MCF 10A (cell line): ENCODE measurements around the gene RAPGEF3. TPM values are rescaled to one million over a fixed set of nuclear protein-coding genes. Genes with fewer than 3 reads are reported as not detected.

ENCODE experiments used
- BruUV-seq: library from RNA; stranded (reverse); fragments of 400-500 nt; replicated peaks from 2 replicates; lab custom pipeline; 2021; lab: Mats Ljungman, UMichigan
- CTCF ChIA-PET: fragments of 300-600 bp; sonication (Branson Sonifier 250); formaldehyde crosslinking; extraction: SDS; loops from one replicate; lab custom pipeline; 2021; ENCODE audit warnings: antibody characterized with exemption, inconsistent platforms; lab: Yijun Ruan, JAX
- POLR2A ChIA-PET: fragments of 300-600, 350-650 bp; sonication (Branson Sonifier 250); formaldehyde crosslinking; extraction: SDS; loops from one replicate; lab custom pipeline; 2020; ENCODE audit warnings: antibody characterized with exemption, inconsistent platforms; lab: Yijun Ruan, JAX
- DNase-seq: peaks from one replicate; pipeline ENCODE4 v3.0.0-alpha.2; 2018; ENCODE audit not compliant: unreplicated experiment
- H3K27ac Mint-ChIP-seq: one replicate; pipeline ENCODE4 v1.8.0; 2022; ENCODE audit warnings: mild to moderate bottlenecking, low read depth, mixed read lengths; ENCODE audit not compliant: unreplicated experiment
- H3K27me3 Mint-ChIP-seq: one replicate; pipeline ENCODE4 v1.8.0; 2022; ENCODE audit warnings: mixed read lengths; ENCODE audit not compliant: insufficient read depth, unreplicated experiment
- H3K36me3 Mint-ChIP-seq: one replicate; pipeline ENCODE4 v1.8.0; 2022; ENCODE audit warnings: mild to moderate bottlenecking, moderate library complexity, mixed read lengths; ENCODE audit not compliant: insufficient read depth, unreplicated experiment
- H3K4me1 Mint-ChIP-seq: one replicate; pipeline ENCODE4 v1.8.0; 2022; ENCODE audit warnings: mixed read lengths; ENCODE audit not compliant: insufficient read depth, unreplicated experiment
- H3K4me3 Mint-ChIP-seq: one replicate; pipeline ENCODE4 v1.8.0; 2022; ENCODE audit warnings: mild to moderate bottlenecking, moderate library complexity, mixed read lengths; ENCODE audit not compliant: unreplicated experiment
- H3K9me3 Mint-ChIP-seq: one replicate; pipeline ENCODE4 v1.8.0; 2022; ENCODE audit warnings: mixed read lengths; ENCODE audit not compliant: unreplicated experiment
- CTCF ChIP-seq: fragments of 200-600 bp; IDR thresholded peaks from one replicate; pipeline ENCODE4 v1.8.0; 2022; ENCODE audit warnings: antibody characterized with exemption, mild to moderate bottlenecking; ENCODE audit not compliant: unreplicated experiment
- intact Hi-C: fragments of 100-400 bp; cut with micrococcal nuclease; formaldehyde crosslinking; loops from 2 replicates; pipeline ENCODE4 v1.14.1; 2022
- total RNA-seq: library from RNA; stranded (reverse); gene quantifications from 2 replicates; pipeline ENCODE4 v1.2.3, GENCODE V29; 2022

The RAPGEF3 gene
- total RNA-seq, 1 experiment from 2014 or later: 1.4 TPM

GRCh38 chr12:47758584-47758833, 171 bp downstream of the RAPGEF3 start:
- intact Hi-C loops: no loop called here
- no peaks in the 10 kb centered on the region for H3K27me3 Mint-ChIP-seq
- peak overlapping the region; percentile 35 for H3K27ac Mint-ChIP-seq
- peak overlapping the region; percentile 74 for H3K4me3 Mint-ChIP-seq
- no peaks in the 10 kb centered on the region for H3K9me3 Mint-ChIP-seq
- ChIA-PET CTCF (interaction anchor here (0.6 to 14.4 kb wide), 11 partner anchors 11 to 1117 kb away, joined by 3 to 262 read pairs (median 4); partner anchors contain the start of gene SLC48A1), POLR2A (interaction anchor here (0.6 to 2.8 kb wide), 6 partner anchors 10 to 107 kb away, joined by 3 to 13 read pairs (median 4); partner anchors contain the start of gene RPAP3)
- H3K4me1 Mint-ChIP-seq: peaks cover 18% of the 10 kb centered on the region
- no TSS peak for BruUV-seq
- no peak for DNase-seq
- no peak for TF ChIP-seq CTCF
- H3K36me3 Mint-ChIP-seq: peaks cover 6% of the 10 kb centered on the region

- no peaks in the 10 kb centered on the region for H3K9me3 Mint-ChIP-seq
- H3K4me1 Mint-ChIP-seq: peaks cover 21% of the 10 kb centered on the region
- H3K36me3 Mint-ChIP-seq: peaks cover 6% of the 10 kb centered on the region
- no peaks in the 10 kb centered on the region for H3K27me3 Mint-ChIP-seq
- no peak overlapping the region for H3K27ac Mint-ChIP-seq
- intact Hi-C loops: no loop called here
- TF ChIP-seq CTCF: no peak
- ChIA-PET CTCF (interaction anchor here (0.6 to 14.4 kb wide), 13 partner anchors 11 to 1116 kb away, joined by 3 to 262 read pairs (median 4); partner anchors contain the start of gene SLC48A1), POLR2A (interaction anchor here (0.6 to 2.8 kb wide), 6 partner anchors 11 to 108 kb away, joined by 3 to 13 read pairs (median 4); no protein-coding TSS in a partner anchor)
- DNase-seq: no peak
- H3K4me3 Mint-ChIP-seq: peak overlapping the region; percentile 74
- no TSS peak for BruUV-seq
Observed at GRCh38 chr12:47757840-47758583, 668 bp downstream of the RAPGEF3 start.

GRCh38 chr12:47757364-47757839, 1.3 kb downstream of the RAPGEF3 start:
- no peak for TF ChIP-seq CTCF
- ChIA-PET POLR2A (interaction anchor here (1.0 to 1.6 kb wide), 3 partner anchors 13 to 71 kb away, joined by 3 to 5 read pairs (median 4); no protein-coding TSS in a partner anchor), CTCF (interaction anchor here (0.8 to 14.4 kb wide), 7 partner anchors 12 to 30 kb away, joined by 3 to 262 read pairs (median 6); partner anchors contain the start of gene SLC48A1)
- Mint-ChIP-seq H3K4me3 (no peak overlapping the region), H3K27me3 (no peaks in the 10 kb centered on the region), H3K9me3 (no peaks in the 10 kb centered on the region), H3K36me3 (peaks cover 6% of the 10 kb centered on the region), H3K4me1 (peaks cover 26% of the 10 kb centered on the region), H3K27ac (no peak overlapping the region)
- intact Hi-C loops: no loop called here
- no peak for DNase-seq
- no TSS peak for BruUV-seq
